ENCODE measurements around the gene CLIP3.
"Not testable (repeated sequence)": the region's sequence is repeated elsewhere in the genome, so short reads cannot be mapped to it uniquely, and the experiment has no call there.

Gene CLIP3

GRCh38 chr19:36047835-36048234 lies 15.2 kb upstream of the CLIP3 start:
- DNase-seq (ENCODE audit: low read depth in 2 of 2, low spot score in 1 of 2) = no peak

GRCh38 chr19:36046443-36047050 lies 13.9 kb upstream of the CLIP3 start:
- no peak for DNase-seq (ENCODE audit: low read depth in 2 of 2, low spot score in 1 of 2)

- DNase-seq (ENCODE audit: low read depth in 2 of 2, low spot score in 1 of 2) = no peak
Observed at GRCh38 chr19:36043952-36044351, 11.3 kb upstream of the CLIP3 start.

- no peak for DNase-seq (ENCODE audit: low read depth in 2 of 2, low spot score in 1 of 2)
Observed at GRCh38 chr19:36041831-36042230, 9.2 kb upstream of the CLIP3 start.

- not testable (repeated sequence) for DNase-seq (ENCODE audit: low read depth in 2 of 2, low spot score in 1 of 2)
Observed at GRCh38 chr19:36041092-36041491, 8.4 kb upstream of the CLIP3 start.

GRCh38 chr19:36040495-36040894 lies 7.8 kb upstream of the CLIP3 start:
- DNase-seq (ENCODE audit: low read depth in 2 of 2, low spot score in 1 of 2) = no peak

GRCh38 chr19:36031308-36031707 lies 1.4 kb downstream of the CLIP3 start:
- no peak for DNase-seq (ENCODE audit: low read depth in 2 of 2, low spot score in 1 of 2)

- no peak for DNase-seq (ENCODE audit: low read depth in 2 of 2, low spot score in 1 of 2)
Observed at GRCh38 chr19:36030264-36031148, 2.2 kb downstream of the CLIP3 start.

GRCh38 chr19:36028313-36029041 lies 4.2 kb downstream of the CLIP3 start:
- no peak for DNase-seq (ENCODE audit: low read depth in 2 of 2, low spot score in 1 of 2)

GRCh38 chr19:36027696-36028095 lies 5.0 kb downstream of the CLIP3 start:
- no peak for DNase-seq (ENCODE audit: low read depth in 2 of 2, low spot score in 1 of 2)

GRCh38 chr19:36026091-36026876 lies 6.4 kb downstream of the CLIP3 start:
- no peak for DNase-seq (ENCODE audit: low read depth in 2 of 2, low spot score in 1 of 2)

GRCh38 chr19:36025541-36025940 lies 7.1 kb downstream of the CLIP3 start:
- DNase-seq (ENCODE audit: low read depth in 2 of 2, low spot score in 1 of 2) = no peak

- no peak for DNase-seq (ENCODE audit: low read depth in 2 of 2, low spot score in 1 of 2)
Observed at GRCh38 chr19:36023432-36023831, 9.2 kb downstream of the CLIP3 start.

- no peak for DNase-seq (ENCODE audit: low read depth in 2 of 2, low spot score in 1 of 2)
Observed at GRCh38 chr19:36019061-36019670, 13.5 kb downstream of the CLIP3 start.

GRCh38 chr19:36014012-36014924 lies 18.4 kb downstream of the CLIP3 start, which contains the start of gene ALKBH6:
ALKBH6 (minus strand) TSS chr19:36014213; CDS start chr19:36013397, 816 bp downstream.
- peak; percentile 95 to 98 for DNase-seq (ENCODE audit: low read depth in 2 of 2, low spot score in 1 of 2)

GRCh38 chr19:36013280-36014011 lies 19.2 kb downstream of the CLIP3 start:
- no peak for DNase-seq (ENCODE audit: low read depth in 2 of 2, low spot score in 1 of 2)

GRCh38 chr19:36010402-36010801 lies 22.3 kb downstream of the CLIP3 start:
- no peak for DNase-seq (ENCODE audit: low read depth in 2 of 2, low spot score in 1 of 2)

- no peak for DNase-seq (ENCODE audit: low read depth in 2 of 2, low spot score in 1 of 2)
Observed at GRCh38 chr19:36009633-36010379, 22.9 kb downstream of the CLIP3 start.
